DMS53 treated with DMSO at 0.1 percent for 48 hours (cell line): Measurements from ENCODE around the gene PPP2R5D.
"Not testable (repeated sequence)": the region's sequence is repeated elsewhere in the genome, so short reads cannot be mapped to it uniquely, and the experiment has no call there.

ENCODE experiments used
- DNase-seq: peaks from one replicate; lab custom pipeline; 2025; ENCODE audit not compliant: unreplicated experiment; lab: John Stamatoyannopoulos, UW

Gene PPP2R5D

GRCh38 chr6:42988486-42989020 lies 4.2 kb downstream of the PPP2R5D start:
- DNase-seq = no peak

- DNase-seq = no peak
Observed at GRCh38 chr6:42989923-42990322, 5.6 kb downstream of the PPP2R5D start.

GRCh38 chr6:42993445-42993844 lies 9.1 kb downstream of the PPP2R5D start:
- no peak for DNase-seq

- DNase-seq = no peak
Observed at GRCh38 chr6:42996513-42996912, 12.1 kb downstream of the PPP2R5D start.

- DNase-seq = not testable (repeated sequence)
Observed at GRCh38 chr6:42998205-42998604, 13.8 kb downstream of the PPP2R5D start.

- no peak for DNase-seq
Observed at GRCh38 chr6:43001843-43002242, 17.5 kb downstream of the PPP2R5D start.

- no peak for DNase-seq
Observed at GRCh38 chr6:43005844-43006243, 21.5 kb downstream of the PPP2R5D start.

GRCh38 chr6:43006251-43006650 lies 21.9 kb downstream of the PPP2R5D start:
- no peak for DNase-seq

- DNase-seq = no peak
Observed at GRCh38 chr6:43007126-43007525, 22.8 kb downstream of the PPP2R5D start.

- DNase-seq = peak; percentile 16
Observed at GRCh38 chr6:43009124-43009523, 24.8 kb downstream of the PPP2R5D start.

GRCh38 chr6:43011207-43011606 lies 26.8 kb downstream of the PPP2R5D start:
- no peak for DNase-seq

GRCh38 chr6:43012364-43012763 lies 28.0 kb downstream of the PPP2R5D start:
- no peak for DNase-seq

GRCh38 chr6:43013097-43013842 lies 28.9 kb downstream of the PPP2R5D start:
- DNase-seq = no peak

- DNase-seq = peak; percentile 99
Observed at GRCh38 chr6:43013843-43014433, 29.6 kb downstream of the PPP2R5D start, which contains the start of the genes KLHDC3 and MEA1. TSS of gene KLHDC3 (plus strand) at chr6:43014249. CDS start at chr6:43017193, 2,944 bp downstream. TSS of gene MEA1 (minus strand) at chr6:43013946. CDS start at chr6:43013813, 133 bp downstream.

GRCh38 chr6:43014434-43014909 lies 30.1 kb downstream of the PPP2R5D start:
- no peak for DNase-seq

- DNase-seq = no peak
Observed at GRCh38 chr6:43016176-43016942, 32.0 kb downstream of the PPP2R5D start.

- no peak for DNase-seq
Observed at GRCh38 chr6:43016943-43017334, 32.6 kb downstream of the PPP2R5D start.

- DNase-seq = no peak
Observed at GRCh38 chr6:43019152-43019551, 34.8 kb downstream of the PPP2R5D start.

GRCh38 chr6:43020052-43020705 lies 35.8 kb downstream of the PPP2R5D start:
- DNase-seq = no peak

- no peak for DNase-seq
Observed at GRCh38 chr6:43020847-43021246, 36.5 kb downstream of the PPP2R5D start.
